ENCODE data around the gene GDPD5.

GDPD5 gene

DNA sequence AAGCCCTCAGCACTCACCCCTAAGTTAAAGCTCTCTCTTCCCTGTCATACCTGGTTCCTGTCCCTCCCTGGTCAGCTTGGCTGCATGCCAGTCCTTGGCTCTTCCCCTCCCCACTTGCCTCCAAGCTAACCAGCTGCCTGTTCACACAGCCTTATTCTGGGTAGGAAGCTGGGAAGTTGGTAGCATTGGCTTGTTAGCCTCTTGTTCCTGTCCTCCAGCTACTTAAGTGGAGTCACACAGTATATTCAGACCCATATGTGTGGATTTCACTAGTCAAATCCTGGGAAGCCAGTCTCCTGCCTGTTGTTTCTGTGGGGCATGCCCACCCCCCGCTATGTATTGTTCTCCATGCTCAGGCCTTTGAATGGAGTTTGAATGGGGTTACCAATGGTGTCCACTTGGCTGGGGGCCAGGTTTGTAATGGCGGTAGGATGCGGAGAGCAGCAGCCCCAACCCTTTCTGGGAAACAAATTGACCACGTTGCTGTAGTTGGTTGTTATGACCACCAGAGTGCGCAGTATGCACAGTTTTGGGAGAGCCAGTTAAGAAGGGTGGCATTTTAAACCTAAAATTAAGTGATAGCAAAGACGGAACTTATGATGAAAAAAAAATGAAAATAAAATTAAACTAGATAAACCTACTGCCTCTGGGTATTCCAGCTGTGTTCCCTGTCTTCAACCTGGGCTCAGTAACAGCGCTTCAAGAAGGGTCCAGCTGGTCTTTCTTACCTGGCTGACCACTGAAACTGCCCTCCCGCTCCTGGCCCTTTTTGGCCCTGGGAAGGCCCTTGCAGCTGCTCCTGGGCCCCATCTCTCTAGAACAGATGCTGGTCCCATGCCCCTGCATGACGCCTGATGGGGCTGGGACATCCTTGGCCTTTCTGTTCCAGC is 137.1 kb downstream of the GDPD5 start:
- DNase-seq: peak; percentile 69

- no peak for DNase-seq
Observed at GRCh38 chr11:75387736-75388294, 137.9 kb downstream of the GDPD5 start.

DNA sequence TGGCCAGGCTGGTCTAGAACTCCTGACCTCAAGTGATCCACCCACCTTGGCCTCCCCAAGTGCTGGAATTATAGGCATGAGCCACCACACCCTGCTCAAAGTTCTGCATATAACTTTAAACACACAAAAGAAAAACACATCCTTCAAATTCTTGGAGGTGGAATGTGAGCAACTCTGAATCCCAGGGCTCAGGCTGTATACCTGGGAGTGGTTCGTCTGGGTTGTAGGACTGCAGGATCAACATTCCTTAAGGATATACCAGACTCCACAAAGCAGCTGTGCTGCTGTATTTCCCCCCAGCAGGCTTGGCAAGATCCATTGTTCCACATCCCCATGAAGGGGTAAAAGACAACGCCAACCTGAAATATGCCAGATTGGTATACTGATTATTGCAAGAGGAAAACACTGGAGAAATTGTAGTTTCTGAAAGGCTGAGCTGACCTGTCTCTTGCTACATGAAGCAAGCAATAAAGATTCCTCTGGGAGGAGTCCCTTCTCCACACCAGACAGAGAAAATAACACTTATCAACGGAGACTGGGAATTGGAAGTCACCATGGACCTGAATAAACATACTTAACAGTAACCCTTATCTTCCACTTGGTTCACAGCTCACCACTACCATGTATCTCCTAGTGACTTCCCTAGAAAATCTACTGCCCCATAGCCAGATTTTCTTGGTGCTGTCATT is 138.7 kb downstream of the GDPD5 start:
- no peak for DNase-seq

Measured in activated naive CD4-positive, alpha-beta T cell treated with anti-CD3 and anti-CD28 coated beads, Interleukin-2, amount 50 U/mL, for 16 hours (primary cell).